GM12878 (cell line): Measurements from ENCODE around the gene CELA3B. TPM values are rescaled to one million over a fixed set of nuclear protein-coding genes. Genes with fewer than 3 reads are reported as not detected.

Source experiments
- ATF7 ChIP-seq: fragments of 450-650 bp; IDR thresholded peaks from 2 replicates; pipeline ENCODE4 v1.6.1; 2016; ENCODE audit warnings: low read depth, mild to moderate bottlenecking
- BACH1 ChIP-seq: fragments of 450-650 bp; IDR thresholded peaks from 2 replicates; pipeline ENCODE4 v1.6.1; 2017; ENCODE audit warnings: mild to moderate bottlenecking, borderline replicate concordance
- BRCA1 ChIP-seq: IDR thresholded peaks from 2 replicates; pipeline ENCODE4 v1.6.1; 2011; ENCODE audit warnings: low read depth, low read length, improper control_type of control experiment
- CTCF ChIP-seq, 3 experiments: IDR thresholded peaks in 2 of 3; conservative IDR thresholded peaks in 1 of 3; 2 replicates each; pipeline ENCODE4 v1.5.1; 2011; ENCODE audit warnings: low read depth in 3 of 3, low read length in 3 of 3, mild to moderate bottlenecking in 3 of 3, control low read depth in 2 of 3, moderate library complexity in 2 of 3, inconsistent platforms in 1 of 3, mixed read lengths in 1 of 3; ENCODE audit not compliant: control insufficient read depth in 2 of 3, insufficient read depth in 1 of 3; ENCODE audit errors: extremely low read depth in 1 of 3
- CUX1 ChIP-seq: IDR thresholded peaks from 2 replicates; pipeline ENCODE4 v1.6.1; 2012; ENCODE audit warnings: improper control_type of control experiment, low read depth, low read length; ENCODE audit not compliant: insufficient replicate concordance
- EP300 ChIP-seq, 2 experiments: fragments of 150-350 bp in 1 of 2; IDR thresholded peaks; 2 replicates each; pipeline ENCODE4 v1.6.1; 2011 to 2012; ENCODE audit warnings: low read depth in 2 of 2, low read length in 2 of 2, borderline replicate concordance in 1 of 2, improper control_type of control experiment in 1 of 2, inconsistent platforms in 1 of 2; ENCODE audit not compliant: control insufficient read depth in 1 of 2
- MTA3 ChIP-seq: IDR thresholded peaks from 2 replicates; pipeline ENCODE4 v1.6.1; 2012; ENCODE audit warnings: low read length, inconsistent platforms, borderline replicate concordance
- NBN ChIP-seq: fragments of 450-650 bp; IDR thresholded peaks from 2 replicates; pipeline ENCODE4 v1.6.1; 2016
- NFIC ChIP-seq: IDR thresholded peaks from 2 replicates; pipeline ENCODE4 v1.6.1; 2012; ENCODE audit warnings: low read depth, mild to moderate bottlenecking, inconsistent platforms, low read length, moderate library complexity
- NFXL1 ChIP-seq: fragments of 450-650 bp; IDR thresholded peaks from 2 replicates; pipeline ENCODE4 v1.6.1; 2017; ENCODE audit warnings: antibody characterized with exemption, mild to moderate bottlenecking, borderline replicate concordance
- PAX5 ChIP-seq: IDR thresholded peaks from 2 replicates; pipeline ENCODE4 v1.6.1; 2011; ENCODE audit warnings: low read depth, low read length, borderline replicate concordance
- PBX3 ChIP-seq: IDR thresholded peaks from 2 replicates; pipeline ENCODE4 v1.6.1; 2011; ENCODE audit warnings: mild to moderate bottlenecking, low read depth, low read length, moderate library complexity; ENCODE audit not compliant: insufficient replicate concordance
- RB1 ChIP-seq: fragments of 450-650 bp; formaldehyde crosslinking; IDR thresholded peaks from 2 replicates; pipeline ENCODE4 v1.6.1; 2017; ENCODE audit warnings: mild to moderate bottlenecking, borderline replicate concordance
- RELA ChIP-seq: fragments of 450-650 bp; IDR thresholded peaks from 2 replicates; pipeline ENCODE4 v1.8.0; 2014; ENCODE audit warnings: borderline replicate concordance; ENCODE audit not compliant: partially characterized antibody
- RUNX3 ChIP-seq: IDR thresholded peaks from 2 replicates; pipeline ENCODE4 v1.6.1; 2012; ENCODE audit warnings: low read length, inconsistent platforms
- SMAD1 ChIP-seq: fragments of 450-650 bp; IDR thresholded peaks from 2 replicates; pipeline ENCODE4 v1.6.1; 2018; ENCODE audit warnings: mild to moderate bottlenecking, low read depth; ENCODE audit not compliant: partially characterized antibody
- SRF ChIP-seq, 2 experiments: IDR thresholded peaks; 2 replicates each; pipeline ENCODE4 v1.6.1; 2011; ENCODE audit warnings: low read depth in 2 of 2, low read length in 2 of 2, mild to moderate bottlenecking in 1 of 2, moderate library complexity in 1 of 2
- SUZ12 ChIP-seq: fragments of 200-600 bp; sonication (generic); IDR thresholded peaks from one replicate; pipeline ENCODE4 v1.6.1; 2018; ENCODE audit warnings: antibody characterized with exemption, mild to moderate bottlenecking; ENCODE audit not compliant: unreplicated experiment
- TARDBP ChIP-seq: IDR thresholded peaks from 2 replicates; pipeline ENCODE4 v1.6.1; 2016; ENCODE audit warnings: borderline replicate concordance
- WRNIP1 ChIP-seq: IDR thresholded peaks from 2 replicates; pipeline ENCODE4 v1.6.1; 2011; ENCODE audit warnings: low read depth, low read length, improper control_type of control experiment, borderline replicate concordance
- YY1 ChIP-seq: IDR thresholded peaks from 2 replicates; pipeline ENCODE4 v1.6.1; 2011; ENCODE audit warnings: low read depth, mild to moderate bottlenecking, low read length
- ZNF217 ChIP-seq: fragments of 450-650 bp; IDR thresholded peaks from 2 replicates; pipeline ENCODE4 v1.6.1; 2017; ENCODE audit warnings: antibody characterized with exemption, mild to moderate bottlenecking
- polyA plus RNA-seq, 11 experiments: library from polyadenylated mRNA; depleted of rRNA in 4 of 11; unstranded in 6 of 11; stranded (reverse) in 5 of 11; fragments of >200 nt; fragmentation: Nextera tagmentation in 4 of 11; fragmentation: Illumina TruSeq in 1 of 11; extraction: Ambion mirVana in 4 of 11; extraction: Trizol in 1 of 11; gene quantifications; 1 replicate in 1 of 11; 2 replicates in 10 of 11; pipeline versions ENCODE4 v1.2.1 to v1.2.3, GENCODE V29; 2011 to 2016; ENCODE audit warnings: inconsistent platforms in 2 of 11, missing spikeins in 2 of 11, low read depth in 1 of 11
- total RNA-seq, 4 experiments: library from RNA; depleted of rRNA in 3 of 4; stranded (reverse); fragments of >200 nt in 3 of 4; fragmentation: Illumina TruSeq in 1 of 4; extraction: Trizol in 1 of 4; gene quantifications; 2 replicates each; pipeline versions ENCODE4 v1.2.1 to v1.2.3, GENCODE V29; 2013 to 2021

CELA3B gene
- total and polyA plus RNA-seq, 10 of the 15 experiments (the other 5 are each of a cell fraction or from before 2014, with no cell fraction given), result 4.1 TPM; not detected in 9

- TF ChIP-seq SUZ12 (no peak), MTA3 (no peak), NFIC (peak; percentile 54; the same call in 1 of the 2 replicates), TARDBP (no peak; the same call in 1 of the 2 replicates), WRNIP1 (no peak), CUX1 (no peak), YY1 (peak; percentile 43; the same call in 1 of the 2 replicates), RUNX3 (peak; percentile 94), PBX3 (peak; percentile 2), RELA (peak; percentile 11), SRF (IDR thresholded peaks at IDR 0.05; ENCODE audit: low read depth in 2 of 2, low read length in 2 of 2) (0 out of 4 replicates have a peak, but pooled peaks of 1 of the 2 experiments have one; percentile 34), PAX5 (0 out of 2 replicates have a peak, but pooled peaks have one; percentile 27), ATF7 (peak; percentile 82), CTCF (IDR thresholded peaks at IDR 0.05 in 2 of 3, conservative IDR thresholded peaks at IDR 0.05 in 1 of 3; ENCODE audit: control insufficient read depth in 2 of 3, extremely low read depth in 1 of 3, insufficient read depth in 1 of 3, low read depth in 3 of 3, low read length in 3 of 3) (no peak), BACH1 (peak; percentile 64), ZNF217 (no peak), EP300 (IDR thresholded peaks at IDR 0.05; ENCODE audit: borderline replicate concordance in 1 of 2, control insufficient read depth in 1 of 2, low read depth in 2 of 2, low read length in 2 of 2) (no peak; a peak in 1 of 4 replicates), NBN (peak; percentile 85; the same call in 1 of the 2 replicates), SMAD1 (peak; percentile 29), RB1 (peak; percentile 92; the same call in 1 of the 2 replicates), NFXL1 (no peak), BRCA1 (no peak)
These were observed 48.7 kb downstream of the CELA3B start (continued) for GRCh38 chr1:22025368-22026155.
